Activated B cell treated with CpG ODN at 0.5 μM for 24 hours (primary cell): Measurements from ENCODE around the gene KRT72. TPM values are rescaled to one million over a fixed set of nuclear protein-coding genes. Genes with fewer than 3 reads are reported as not detected.

ENCODE experiments used
- ATAC-seq: fragments of 200-7000 bp; cut with Tn5 transposase; one replicate; pipeline ENCODE4 v1.10.0; 2021; ENCODE audit warnings: low read depth, mild to moderate bottlenecking, moderate library complexity
- CTCF ChIA-PET: fragments of 350-600 bp; sonication (Branson Sonifier 250); formaldehyde crosslinking; loops from one replicate; lab custom pipeline; 2021; ENCODE audit warnings: antibody characterized with exemption; lab: Charles Lee
- POLR2A ChIA-PET: fragments of 350-600 bp; sonication (Branson Sonifier 250); formaldehyde crosslinking; loops from one replicate; lab custom pipeline; 2021; ENCODE audit warnings: antibody characterized with exemption; lab: Charles Lee
- DNase-seq: peaks from one replicate; pipeline ENCODE4 v3.0.0; 2022
- H3K27ac Mint-ChIP-seq: one replicate; pipeline ENCODE4 v1.8.0; 2020; ENCODE audit warnings: mixed read lengths
- H3K27me3 Mint-ChIP-seq: one replicate; pipeline ENCODE4 v1.8.0; 2021; ENCODE audit warnings: mixed read lengths
- H3K36me3 Mint-ChIP-seq: one replicate; pipeline ENCODE4 v1.8.0; 2021; ENCODE audit warnings: low read depth, mixed read lengths
- H3K4me1 Mint-ChIP-seq: one replicate; pipeline ENCODE4 v1.8.0; 2021; ENCODE audit warnings: mixed read lengths
- H3K4me3 Mint-ChIP-seq: one replicate; pipeline ENCODE4 v1.8.0; 2020; ENCODE audit warnings: mild to moderate bottlenecking, mixed read lengths
- H3K9me3 Mint-ChIP-seq: one replicate; pipeline ENCODE4 v1.8.0; 2020; ENCODE audit warnings: mixed read lengths
- CTCF ChIP-seq: fragments of 200-600 bp; IDR thresholded peaks from one replicate; pipeline ENCODE4 v1.8.0; 2022; ENCODE audit warnings: antibody characterized with exemption, mild to moderate bottlenecking
- intact Hi-C: fragments of 100-400 bp; cut with micrococcal nuclease; formaldehyde crosslinking; loops from one replicate; pipeline ENCODE4 v1.15.1; 2024
- total RNA-seq: library from RNA; stranded (reverse); gene quantifications from 2 replicates; pipeline ENCODE4 v1.2.3, GENCODE V29; 2022

KRT72 gene
- total RNA-seq, 1 donor from 2014 or later: not detected

GRCh38 chr12:52646613-52647012, 45.4 kb upstream of the KRT72 start:
- peaks cover 4% of the 10 kb centered on the region for H3K27me3 Mint-ChIP-seq
- no peak for TF ChIP-seq CTCF
- H3K36me3 Mint-ChIP-seq: no peaks in the 10 kb centered on the region
- ChIA-PET CTCF (no interaction called here), POLR2A (no interaction called here)
- no peaks in the 10 kb centered on the region for H3K9me3 Mint-ChIP-seq
- intact Hi-C loops: no loop called here
- DNase-seq (no peak), ATAC-seq (no peak)
- H3K27ac Mint-ChIP-seq: no peak overlapping the region
- H3K4me3 Mint-ChIP-seq: no peak overlapping the region
- H3K4me1 Mint-ChIP-seq: no peaks in the 10 kb centered on the region

GRCh38 chr12:52645982-52646381, 44.7 kb upstream of the KRT72 start:
- Mint-ChIP-seq H3K4me3 (no peak overlapping the region), H3K9me3 (no peaks in the 10 kb centered on the region), H3K36me3 (no peaks in the 10 kb centered on the region), H3K4me1 (no peaks in the 10 kb centered on the region), H3K27me3 (peaks cover 4% of the 10 kb centered on the region), H3K27ac (no peak overlapping the region)
- intact Hi-C loops: no loop called here
- ATAC-seq (no peak), DNase-seq (no peak)
- no peak for TF ChIP-seq CTCF
- POLR2A ChIA-PET: no interaction called here
- CTCF ChIA-PET: no interaction called here

- POLR2A ChIA-PET: no interaction called here
- DNase-seq: no peak
These were observed 44.0 kb upstream of the KRT72 start for GRCh38 chr12:52645120-52645761.

GRCh38 chr12:52644078-52644415, 42.8 kb upstream of the KRT72 start:
- H3K4me3 Mint-ChIP-seq: no peak overlapping the region
- DNase-seq: no peak
- TF ChIP-seq CTCF: no peak
- H3K4me1 Mint-ChIP-seq: no peaks in the 10 kb centered on the region
- H3K27ac Mint-ChIP-seq: no peak overlapping the region
- intact Hi-C loops: no loop called here
- ChIA-PET CTCF (no interaction called here), POLR2A (no interaction called here)
- H3K9me3 Mint-ChIP-seq: no peaks in the 10 kb centered on the region
- H3K36me3 Mint-ChIP-seq: no peaks in the 10 kb centered on the region
- ATAC-seq: no peak
- H3K27me3 Mint-ChIP-seq: peaks cover 8% of the 10 kb centered on the region

More at GRCh38 chr12:52645120-52645761, 44.0 kb upstream of the KRT72 start:
- ATAC-seq: no peak
- no peaks in the 10 kb centered on the region for H3K36me3 Mint-ChIP-seq
- H3K4me1 Mint-ChIP-seq: no peaks in the 10 kb centered on the region
- H3K27me3 Mint-ChIP-seq: peaks cover 4% of the 10 kb centered on the region
- H3K4me3 Mint-ChIP-seq: no peak overlapping the region
- intact Hi-C loops: no loop called here
- H3K27ac Mint-ChIP-seq: no peak overlapping the region
- TF ChIP-seq CTCF: no peak
- no peaks in the 10 kb centered on the region for H3K9me3 Mint-ChIP-seq
- CTCF ChIA-PET: no interaction called here

- Mint-ChIP-seq H3K27ac (no peak overlapping the region), H3K36me3 (no peaks in the 10 kb centered on the region), H3K27me3 (peaks cover 8% of the 10 kb centered on the region), H3K4me3 (no peak overlapping the region), H3K9me3 (no peaks in the 10 kb centered on the region), H3K4me1 (no peaks in the 10 kb centered on the region)
- no peak for DNase-seq
- CTCF ChIA-PET: no interaction called here
- ATAC-seq: no peak
- TF ChIP-seq CTCF: no peak
- POLR2A ChIA-PET: no interaction called here
- intact Hi-C loops: no loop called here
These were observed 42.2 kb upstream of the KRT72 start for GRCh38 chr12:52643233-52644077.
